Activated T-helper 1 cell treated with anti-CD3 and anti-CD28 coated beads, Interleukin-2, amount 50 U/mL, for 16 hours (primary cell): Measurements from ENCODE around the gene SORCS1.

Source experiments
- DNase-seq, 2 donors: peaks; one replicate each; pipeline ENCODE4 v3.0.0-alpha.2; 2020; ENCODE audit warnings: low read depth in 1 of 2, low spot score in 1 of 2

Gene SORCS1

DNA sequence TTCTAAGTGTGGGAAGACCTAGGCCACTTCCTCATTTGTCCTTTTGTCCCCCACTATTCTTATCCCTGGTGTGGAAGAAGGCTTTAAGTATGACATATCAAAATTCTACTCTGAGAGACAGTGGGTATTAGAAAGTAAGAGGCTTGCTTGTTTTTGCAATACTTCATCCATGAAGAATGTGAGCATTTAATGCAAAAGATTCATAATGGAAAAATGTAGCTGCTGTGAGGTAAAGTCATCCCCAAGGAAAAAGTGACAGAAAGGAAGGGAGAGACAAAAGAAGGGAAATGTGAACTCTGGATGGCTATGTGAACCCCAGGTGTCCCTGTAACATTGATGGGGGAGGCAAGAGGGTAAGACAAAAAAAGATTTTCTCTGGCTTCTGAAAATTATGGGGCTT, 607.5 kb downstream of the SORCS1 start:
- no peak for DNase-seq

DNA sequence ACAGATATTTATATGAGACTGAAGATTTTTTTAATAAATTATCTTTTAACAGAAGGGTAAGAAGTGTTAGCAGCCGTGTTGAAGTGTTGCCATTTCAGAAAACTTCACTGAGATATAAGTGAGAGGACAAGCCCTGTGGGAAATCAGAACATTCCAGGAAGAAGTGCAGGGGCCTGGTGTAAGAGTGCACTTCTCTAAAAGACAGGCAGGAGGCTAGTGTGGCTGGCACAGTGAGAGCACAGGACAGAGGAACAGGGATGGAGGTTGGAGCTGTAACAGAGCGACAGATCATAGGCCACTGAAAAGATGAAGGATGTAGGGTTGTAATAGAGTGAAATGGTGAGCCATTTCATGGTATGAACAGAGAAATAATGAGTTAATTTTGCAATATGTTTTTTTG, 608.9 kb downstream of the SORCS1 start:
- no peak for DNase-seq

DNA sequence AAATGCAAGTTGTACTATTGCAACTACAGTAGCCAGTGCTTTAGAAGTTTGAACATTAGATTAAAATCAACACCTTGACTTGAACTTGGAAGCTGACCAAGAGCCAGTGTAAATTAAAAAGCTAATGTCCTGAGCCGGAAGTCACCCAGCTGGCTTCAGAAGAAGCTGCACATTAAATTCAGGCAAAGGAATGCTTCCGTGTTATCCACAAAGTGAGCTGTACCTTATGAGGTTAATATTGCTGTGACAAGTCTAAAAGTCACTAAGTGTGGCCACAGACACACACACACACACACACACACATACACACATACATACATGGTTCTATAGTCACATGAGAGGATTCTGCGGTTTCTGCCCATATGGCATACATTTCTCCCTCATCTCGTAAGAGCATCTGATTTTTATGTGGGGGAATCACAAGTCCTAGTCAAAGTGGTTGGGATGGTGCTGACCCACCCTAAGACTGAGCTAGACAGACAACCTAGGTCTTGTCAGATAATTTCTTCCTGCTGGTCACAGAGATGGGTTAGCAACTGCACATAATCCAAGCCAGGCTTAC, 612.9 kb downstream of the SORCS1 start:
- no peak for DNase-seq

DNA sequence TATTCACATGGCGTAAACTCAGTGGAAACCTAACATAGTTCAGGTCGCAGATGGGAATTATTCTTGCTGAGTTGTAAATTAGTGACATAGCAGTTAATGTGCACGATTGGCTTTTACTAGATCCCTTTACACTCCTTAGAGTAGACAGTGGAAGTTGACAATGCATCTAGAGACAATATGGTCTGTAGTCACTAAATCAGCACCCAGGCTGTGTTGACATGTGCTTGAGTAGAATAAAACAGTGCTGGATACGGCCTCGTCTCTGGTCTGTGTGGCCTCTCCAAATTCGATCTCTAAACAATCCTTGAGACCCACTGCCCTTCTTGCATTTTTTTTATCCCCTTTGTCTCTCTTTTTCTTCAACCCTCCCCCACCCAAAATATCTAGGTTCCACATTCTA, 615.7 kb downstream of the SORCS1 start:
- DNase-seq, result no peak

DNA sequence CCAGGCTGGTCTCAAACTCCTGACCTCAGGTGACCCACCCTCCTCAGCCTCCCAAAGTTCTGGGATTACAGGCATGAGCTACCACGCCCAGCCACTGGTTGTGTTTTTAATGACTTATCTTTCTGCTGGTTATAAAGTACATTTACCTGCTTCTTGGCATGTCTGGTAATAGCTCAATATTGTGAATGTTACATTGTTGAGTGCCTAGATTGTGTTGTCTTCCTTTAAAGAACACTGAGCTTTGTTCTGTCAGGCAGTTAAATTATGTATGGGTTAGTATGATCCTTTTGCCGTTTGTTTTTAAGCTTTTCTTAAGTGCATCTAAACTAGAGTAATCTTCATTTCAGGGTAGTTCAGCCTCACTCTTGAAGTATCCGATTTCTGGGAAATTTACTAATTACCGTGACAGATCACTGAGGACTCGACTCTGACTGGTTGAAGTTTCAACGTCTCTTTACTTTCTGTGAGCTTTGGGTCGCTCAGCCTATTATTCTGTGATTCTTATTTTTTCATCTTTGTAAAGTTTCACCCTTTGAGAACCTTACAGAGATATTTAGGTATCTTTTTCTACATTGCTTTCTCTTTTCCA, 617.4 kb downstream of the SORCS1 start:
- DNase-seq, result no peak

DNA sequence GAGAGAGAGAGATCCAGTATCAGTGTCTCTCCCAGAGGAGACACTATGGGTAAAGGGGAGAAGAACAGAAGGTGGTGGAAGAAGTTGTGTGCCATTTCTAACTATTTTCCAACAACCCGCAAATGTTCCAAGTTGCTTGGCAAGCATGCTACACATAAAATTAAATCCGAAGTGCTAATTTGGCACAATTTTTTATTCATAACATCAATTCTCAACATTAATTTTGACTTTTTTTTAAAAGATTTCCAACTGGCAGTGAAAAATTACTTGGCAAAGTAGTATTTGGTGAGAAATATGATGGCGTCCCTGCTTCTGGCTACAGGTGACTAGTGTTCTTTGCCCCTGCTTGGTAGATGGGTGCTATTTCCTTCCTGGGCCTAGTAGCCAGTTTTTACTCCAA, 622.0 kb downstream of the SORCS1 start:
- DNase-seq, result no peak

DNA sequence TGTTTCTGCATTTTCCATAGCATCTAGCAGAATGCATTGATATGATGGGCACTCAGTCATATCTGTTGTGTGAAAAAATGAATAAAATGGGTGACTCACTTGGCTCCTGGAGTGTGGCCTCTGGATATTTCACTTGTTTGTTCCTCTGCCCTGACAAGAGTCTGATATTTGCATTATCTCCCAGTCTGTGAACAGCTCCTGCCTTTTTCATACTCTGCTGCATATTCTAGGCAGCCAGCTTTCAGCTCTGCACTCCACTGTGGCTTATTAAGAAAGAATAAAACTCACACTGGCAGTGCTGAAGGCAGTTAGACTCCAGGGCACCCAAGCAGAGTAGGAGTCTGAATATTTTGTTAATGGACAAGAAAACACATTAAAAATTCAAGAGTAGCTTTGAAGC, 623.9 kb downstream of the SORCS1 start:
- DNase-seq, result no peak

DNA sequence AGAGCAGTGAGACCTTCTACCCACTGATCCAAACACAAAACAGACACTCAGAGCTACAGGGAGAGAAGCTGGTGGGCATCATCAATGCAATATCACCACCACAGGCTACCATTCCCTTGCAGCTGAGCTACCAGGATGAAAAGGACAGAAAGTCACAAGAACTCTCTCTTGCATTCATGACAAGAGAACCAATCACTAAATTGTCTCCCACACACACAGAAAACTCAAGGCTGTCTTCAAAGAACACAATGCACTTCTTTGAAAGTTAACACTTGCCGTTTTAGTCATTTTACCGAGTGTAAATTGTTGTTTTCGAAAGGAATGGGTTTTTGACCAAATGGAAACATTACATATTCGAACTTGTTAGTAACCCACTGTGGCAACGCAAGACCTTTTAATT, 626.6 kb downstream of the SORCS1 start:
- no peak for DNase-seq

DNA sequence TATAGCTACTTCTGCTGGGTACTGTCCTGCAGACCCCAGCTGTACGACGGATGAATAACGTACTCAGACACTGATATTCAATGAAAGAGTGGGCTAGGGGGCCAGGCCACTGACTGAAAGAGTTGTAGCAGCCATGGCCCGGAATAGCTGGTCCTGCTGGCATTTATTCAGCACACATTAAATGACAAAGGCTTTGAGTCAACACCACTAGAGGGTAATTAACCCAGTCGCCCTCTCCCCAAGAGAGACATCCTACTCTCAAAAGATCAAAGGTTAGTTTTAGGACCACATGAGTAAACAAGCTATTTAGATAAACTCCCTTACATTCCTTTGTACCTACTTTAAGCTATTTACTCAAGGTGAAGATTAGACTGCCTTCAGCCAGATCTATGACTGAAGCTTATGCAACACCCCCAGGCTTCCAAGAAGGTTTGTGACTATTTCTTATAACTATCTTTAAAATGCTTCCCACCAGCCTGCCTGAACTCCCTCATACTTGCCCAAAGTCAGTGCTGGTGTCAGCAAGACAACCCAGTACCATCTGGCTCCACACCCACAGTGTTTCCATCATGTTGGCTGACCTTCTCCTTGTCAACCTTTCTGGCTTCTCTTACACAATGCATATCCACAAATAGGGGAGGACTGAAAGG, 629.1 kb downstream of the SORCS1 start:
- no peak for DNase-seq

DNA sequence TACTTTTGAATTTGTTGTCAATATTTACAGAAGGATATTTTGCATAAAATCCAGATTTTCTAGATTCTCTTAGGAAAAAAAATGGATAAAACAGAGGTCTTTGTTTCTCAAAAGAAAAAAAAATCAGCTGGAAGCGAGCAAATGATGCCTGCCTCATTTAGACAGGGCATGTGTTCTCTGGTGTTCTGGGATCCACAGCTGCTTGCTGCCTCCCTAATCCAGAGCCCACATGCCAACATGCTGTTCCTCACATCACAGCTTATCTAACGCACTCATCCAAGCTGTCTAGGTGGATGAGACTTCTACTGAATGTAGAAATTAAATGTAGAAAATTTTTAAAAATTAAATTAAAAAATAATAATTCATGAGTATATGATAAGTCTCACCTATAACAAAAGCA, 630.1 kb downstream of the SORCS1 start:
- DNase-seq, result no peak

DNA sequence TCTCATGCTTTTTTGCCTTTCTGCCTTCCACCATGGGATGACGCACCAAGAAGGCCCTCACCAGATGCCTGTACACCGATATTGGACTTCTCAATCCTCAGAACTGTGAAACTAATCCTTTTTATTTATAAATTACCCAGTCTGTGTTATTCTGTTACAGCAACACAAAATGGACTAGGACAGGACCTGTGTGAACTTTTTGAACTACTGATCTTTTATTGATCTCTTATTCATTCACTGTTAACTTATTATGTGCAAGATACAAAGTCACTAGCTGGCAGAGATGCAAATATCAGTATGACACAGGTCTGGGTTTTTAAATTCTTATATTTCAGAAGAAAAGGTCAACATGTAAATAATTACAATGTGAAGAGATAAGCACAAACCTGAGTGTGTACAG, 635.8 kb downstream of the SORCS1 start:
- DNase-seq, result no peak

DNA sequence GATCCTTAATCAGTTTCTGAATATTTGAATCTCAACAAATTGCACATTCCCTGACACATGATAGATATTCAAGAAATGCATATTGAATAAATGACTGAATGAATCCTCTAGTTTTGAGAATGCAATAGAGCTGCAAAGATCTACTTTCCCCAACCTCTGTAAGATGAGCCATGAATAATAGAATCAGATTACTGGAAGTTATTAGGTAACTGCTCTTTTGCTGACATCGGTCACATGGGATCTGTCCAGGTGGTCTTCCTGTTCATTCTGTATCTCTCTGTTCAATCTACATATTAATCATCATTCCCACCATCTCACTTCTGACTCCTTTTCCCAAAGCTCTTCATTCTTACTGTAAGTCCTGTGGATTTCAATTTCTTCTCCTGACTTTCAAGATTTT, 638.7 kb downstream of the SORCS1 start:
- DNase-seq, result no peak
